HepG2 (cell line): Measurements from ENCODE around the gene FYB1. TPM values are rescaled to one million over a fixed set of nuclear protein-coding genes. Genes with fewer than 3 reads are reported as not detected.

ENCODE experiments used
- ATAC-seq: fragments of 200-7000 bp; cut with Tn5 transposase; 3 replicates; pipeline ENCODE4 v1.9.1; 2020; ENCODE audit warnings: mild to moderate bottlenecking, moderate library complexity
- BruUV-seq: library from RNA; stranded (reverse); fragments of 400-500 nt; replicated peaks from 2 replicates; lab custom pipeline; 2021; lab: Mats Ljungman, UMichigan
- CTCF ChIA-PET: fragments of 300-600 bp; formaldehyde crosslinking; extraction: SDS; loops from one replicate; lab custom pipeline; 2021; ENCODE audit warnings: low total read pairs, inconsistent platforms, low intra/inter-chr PET ratio; lab: Yijun Ruan, JAX
- POLR2A ChIA-PET: fragments of 350-600 bp; sonication (Branson Sonifier 250); formaldehyde crosslinking; loops from one replicate; lab custom pipeline; 2020; ENCODE audit warnings: antibody characterized with exemption, inconsistent platforms; lab: Yijun Ruan, JAX
- DNase-seq: peaks from one replicate; pipeline ENCODE4 v3.0.0-alpha.2; 2015; ENCODE audit warnings: low spot score
- FAIRE-seq: peaks from 3 replicates; lab custom pipeline; 2011; peaks lifted over from hg19 to GRCh38; lab: Jason Lieb, UNC
- H2AFZ ChIP-seq: one replicate; pipeline ENCODE4 v1.6.1; 2011; ENCODE audit warnings: low read length, inconsistent platforms
- H3K27ac ChIP-seq: fragments of 300-600 bp; 3 replicates; pipeline ENCODE4 v1.8.0; 2011; ENCODE audit warnings: mixed run types, mild to moderate bottlenecking, mixed read lengths, low read length, inconsistent platforms; ENCODE audit not compliant: insufficient read depth; ENCODE audit errors: extremely low read length
- H3K27me3 ChIP-seq, 2 experiments: fragments of 200-600 bp in 1 of 2; 2 replicates in 1 of 2; 3 replicates in 1 of 2; pipeline versions ENCODE4 v1.6.0 to v1.8.0; 2011; ENCODE audit warnings: low read length in 2 of 2, mild to moderate bottlenecking in 2 of 2, moderate library complexity in 2 of 2, inconsistent platforms in 1 of 2; ENCODE audit not compliant: insufficient read depth in 2 of 2, control insufficient read depth in 1 of 2
- H3K36me3 ChIP-seq, 2 experiments: fragments of 200-600 bp in 1 of 2; replicated peaks in 1 of 2; 2 replicates in 1 of 2; 3 replicates in 1 of 2; pipeline versions ENCODE4 v1.5.1 to v1.8.0; 2011; ENCODE audit warnings: low read length in 2 of 2, inconsistent platforms in 1 of 2; ENCODE audit not compliant: insufficient read depth in 2 of 2, control insufficient read depth in 1 of 2
- H3K4me1 ChIP-seq: 2 replicates; pipeline ENCODE4 v1.5.1; 2012; ENCODE audit warnings: low read length, inconsistent platforms; ENCODE audit not compliant: insufficient read depth
- H3K4me2 ChIP-seq: 2 replicates; pipeline ENCODE4 v1.6.0; 2011; ENCODE audit warnings: low read depth, low read length, inconsistent platforms
- H3K4me3 ChIP-seq, 3 experiments: fragments of 200-600 bp in 1 of 3; sonication (generic), shearing (Covaris generic) in 1 of 3; replicated peaks in 1 of 3; 2 replicates each; pipeline ENCODE4 v1.5.1; 2011 to 2016; ENCODE audit warnings: low read length in 3 of 3, inconsistent platforms in 2 of 3, low read depth in 2 of 3, mild to moderate bottlenecking in 2 of 3, control low read depth in 1 of 3, mixed read lengths in 1 of 3; ENCODE audit not compliant: insufficient read depth in 1 of 3
- H3K79me2 ChIP-seq: one replicate; pipeline ENCODE4 v1.6.1; 2011; ENCODE audit warnings: low read length, inconsistent platforms; ENCODE audit not compliant: insufficient read depth
- H3K9ac ChIP-seq: 2 replicates; pipeline ENCODE4 v1.6.0; 2011; ENCODE audit warnings: mild to moderate bottlenecking, low read depth, low read length, inconsistent platforms; ENCODE audit not compliant: insufficient read depth
- H3K9me3 ChIP-seq: 2 replicates; pipeline ENCODE4 v1.5.1; 2012; ENCODE audit warnings: mild to moderate bottlenecking, low read length
- H4K20me1 ChIP-seq: 2 replicates; pipeline ENCODE4 v1.6.0; 2011; ENCODE audit warnings: inconsistent platforms, mild to moderate bottlenecking, low read length, moderate library complexity; ENCODE audit not compliant: insufficient read depth
- CHD2 ChIP-seq: IDR thresholded peaks from 2 replicates; pipeline ENCODE4 v1.6.1; 2011; ENCODE audit warnings: low read depth, low read length, improper control_type of control experiment
- EHMT2 ChIP-seq: fragments of 200-600 bp; sonication (generic); IDR thresholded peaks from 2 replicates; pipeline ENCODE4 v1.7.0; 2017; ENCODE audit warnings: antibody characterized with exemption, low read depth, low read length, borderline replicate concordance
- KMT2B ChIP-seq: IDR thresholded peaks from 2 replicates; pipeline ENCODE4 v1.6.1; 2016; ENCODE audit warnings: missing genetic modification reagents, missing compliant biosample characterization
- MIXL1 ChIP-seq: IDR thresholded peaks from 2 replicates; pipeline ENCODE4 v1.6.1; 2016
- ZBTB1 ChIP-seq: sonication (generic); formaldehyde crosslinking; IDR thresholded peaks from 2 replicates; pipeline ENCODE4 v1.4.0; 2020; ENCODE audit warnings: missing genetic modification reagents, borderline replicate concordance
- ZBTB7B ChIP-seq: sonication (generic); formaldehyde crosslinking; IDR thresholded peaks from 2 replicates; pipeline ENCODE4 v1.4.0; 2020; ENCODE audit warnings: missing genetic modification reagents
- ZNF713 ChIP-seq: sonication (generic); formaldehyde crosslinking; IDR thresholded peaks from 2 replicates; pipeline ENCODE4 v1.4.0; 2020; ENCODE audit warnings: mild to moderate bottlenecking, missing genetic modification reagents
- ZSCAN9 ChIP-seq: IDR thresholded peaks from 2 replicates; pipeline ENCODE4 v1.6.1; 2016; ENCODE audit warnings: borderline replicate concordance
- WGBS: methylation state at CpG from one replicate; pipeline ENCODE4 v1.1.6; 2017; ENCODE audit warnings: low lambda C conversion rate; 5-methylcytosine and 5-hydroxymethylcytosine counted together
- in situ Hi-C: cut with HindIII; loops from 2 replicates; pipeline ENCODE4 v1.10.0; 2017; ENCODE audit warnings: low pct_unique_long_range_greater_than_20kb; ENCODE audit not compliant: extremely low pct_ligation_motif_present
- intact Hi-C: fragments of 100-400 bp; cut with micrococcal nuclease; formaldehyde crosslinking; loops from one replicate; pipeline ENCODE4 v1.10.0; 2022; ENCODE audit not compliant: unreplicated experiment
- polyA plus RNA-seq, 8 experiments: library from polyadenylated mRNA; depleted of rRNA in 3 of 8; stranded (reverse) in 7 of 8; unstranded in 1 of 8; fragments of >200 nt; fragmentation: Illumina TruSeq in 4 of 8; extraction: Trizol in 4 of 8; gene quantifications; 2 replicates each; pipeline versions ENCODE4 v1.2.1 to v1.2.3, GENCODE V29; 2011 to 2016; ENCODE audit warnings: low read depth in 4 of 8, missing spikeins in 1 of 8, mixed read lengths in 1 of 8; ENCODE audit not compliant: insufficient read depth in 1 of 8
- total RNA-seq, 5 experiments: library from RNA; depleted of rRNA; stranded (reverse); fragments of >200 nt; fragmentation: Illumina TruSeq; extraction: Trizol; gene quantifications; 2 replicates each; pipeline ENCODE4 v1.2.3, GENCODE V29; 2016; ENCODE audit warnings: low read depth in 1 of 5
- TF ChIP-seq, protein P1 (sequence below): sonication (generic); formaldehyde crosslinking; IDR thresholded peaks from 2 replicates; pipeline ENCODE4 v1.5.1; 2020; ENCODE audit warnings: missing genetic modification reagents, mild to moderate bottlenecking, borderline replicate concordance
- TF ChIP-seq, protein P2 (sequence below): sonication (generic); formaldehyde crosslinking; conservative IDR thresholded peaks from 2 replicates; pipeline ENCODE4 v1.4.0; 2020; ENCODE audit warnings: missing genetic modification reagents
- TF ChIP-seq, protein P3 (sequence below): sonication (generic); formaldehyde crosslinking; IDR thresholded peaks from 2 replicates; pipeline ENCODE4 v1.4.0; 2020; ENCODE audit warnings: missing genetic modification reagents, borderline replicate concordance

FYB1 gene
- total and polyA plus RNA-seq, 2 of the 13 experiments (the other 11 are each of a cell fraction or from before 2014, with no cell fraction given), result 0.03 TPM; not detected in 1

DNA sequence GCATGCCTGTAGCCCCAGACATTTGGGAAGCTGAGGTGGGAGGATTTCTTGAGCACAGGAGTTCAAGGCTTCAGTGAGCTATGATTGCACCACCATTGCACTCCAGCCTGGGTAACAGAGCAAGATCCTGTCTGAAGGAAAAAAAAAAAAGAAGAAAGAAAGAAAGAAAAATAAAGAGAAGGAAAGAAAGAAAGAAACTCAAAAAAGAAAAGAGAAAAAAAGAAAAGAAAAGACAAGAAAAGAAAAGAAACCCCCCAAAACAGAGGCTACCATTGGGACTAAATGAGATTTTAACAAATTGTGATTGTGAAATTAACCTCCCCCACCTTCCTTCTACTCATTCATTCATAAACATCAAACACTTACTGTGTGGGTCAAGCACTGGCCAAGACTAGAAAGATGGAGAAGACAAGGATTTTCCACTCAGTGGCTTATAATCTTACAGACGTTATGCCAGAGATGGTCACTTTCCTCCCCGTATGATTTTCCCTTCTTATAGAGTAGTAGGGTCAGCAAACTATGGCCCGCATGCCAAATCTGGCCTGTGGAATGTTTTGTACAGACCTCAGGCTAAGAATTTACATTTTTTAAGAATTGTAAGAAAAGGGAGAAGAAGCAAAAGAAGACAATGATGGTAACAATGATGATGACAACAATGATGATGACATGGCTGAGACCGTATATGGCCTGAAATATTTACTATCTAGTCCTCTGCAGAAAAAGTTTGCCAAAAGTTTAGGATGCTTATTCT lies 1.1 kb upstream of the FYB1 start:
- ATAC-seq (no peak), FAIRE-seq (no peak), DNase-seq (no peak)
- in situ Hi-C loops, result loop anchor here (25.0 kb wide), 1 partner anchor 342 kb away; no protein-coding TSS in a partner anchor
- H3K9ac ChIP-seq, result no peak overlapping the region
- POLR2A ChIA-PET, result no interaction called here
- H3K79me2 ChIP-seq, result no peaks in the 10 kb centered on the region
- BruUV-seq, result no TSS peak
- no peaks in the 10 kb centered on the region for H3K9me3 ChIP-seq
- TF ChIP-seq KMT2B (CRISPR knock-in tag) (no peak), ZBTB7B (no peak), ZBTB1 (CRISPR knock-in tag) (no peak), ZNF713 (CRISPR knock-in tag) (no peak), CHD2 (no peak), ZSCAN9 (CRISPR knock-in tag) (no peak), EHMT2 (no peak), MIXL1 (CRISPR knock-in tag) (no peak)
- TF ChIP-seq, protein P1, sequence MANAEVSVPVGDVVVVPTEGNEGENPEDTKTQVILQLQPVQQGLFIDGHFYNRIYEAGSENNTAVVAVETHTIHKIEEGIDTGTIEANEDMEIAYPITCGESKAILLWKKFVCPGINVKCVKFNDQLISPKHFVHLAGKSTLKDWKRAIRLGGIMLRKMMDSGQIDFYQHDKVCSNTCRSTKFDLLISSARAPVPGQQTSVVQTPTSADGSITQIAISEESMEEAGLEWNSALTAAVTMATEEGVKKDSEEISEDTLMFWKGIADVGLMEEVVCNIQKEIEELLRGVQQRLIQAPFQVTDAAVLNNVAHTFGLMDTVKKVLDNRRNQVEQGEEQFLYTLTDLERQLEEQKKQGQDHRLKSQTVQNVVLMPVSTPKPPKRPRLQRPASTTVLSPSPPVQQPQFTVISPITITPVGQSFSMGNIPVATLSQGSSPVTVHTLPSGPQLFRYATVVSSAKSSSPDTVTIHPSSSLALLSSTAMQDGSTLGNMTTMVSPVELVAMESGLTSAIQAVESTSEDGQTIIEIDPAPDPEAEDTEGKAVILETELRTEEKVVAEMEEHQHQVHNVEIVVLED (CRISPR knock-in tag), result no peak
- TF ChIP-seq, protein P2, sequence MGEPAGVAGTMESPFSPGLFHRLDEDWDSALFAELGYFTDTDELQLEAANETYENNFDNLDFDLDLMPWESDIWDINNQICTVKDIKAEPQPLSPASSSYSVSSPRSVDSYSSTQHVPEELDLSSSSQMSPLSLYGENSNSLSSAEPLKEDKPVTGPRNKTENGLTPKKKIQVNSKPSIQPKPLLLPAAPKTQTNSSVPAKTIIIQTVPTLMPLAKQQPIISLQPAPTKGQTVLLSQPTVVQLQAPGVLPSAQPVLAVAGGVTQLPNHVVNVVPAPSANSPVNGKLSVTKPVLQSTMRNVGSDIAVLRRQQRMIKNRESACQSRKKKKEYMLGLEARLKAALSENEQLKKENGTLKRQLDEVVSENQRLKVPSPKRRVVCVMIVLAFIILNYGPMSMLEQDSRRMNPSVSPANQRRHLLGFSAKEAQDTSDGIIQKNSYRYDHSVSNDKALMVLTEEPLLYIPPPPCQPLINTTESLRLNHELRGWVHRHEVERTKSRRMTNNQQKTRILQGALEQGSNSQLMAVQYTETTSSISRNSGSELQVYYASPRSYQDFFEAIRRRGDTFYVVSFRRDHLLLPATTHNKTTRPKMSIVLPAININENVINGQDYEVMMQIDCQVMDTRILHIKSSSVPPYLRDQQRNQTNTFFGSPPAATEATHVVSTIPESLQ (CRISPR knock-in tag), result no peak
- TF ChIP-seq, protein P3, sequence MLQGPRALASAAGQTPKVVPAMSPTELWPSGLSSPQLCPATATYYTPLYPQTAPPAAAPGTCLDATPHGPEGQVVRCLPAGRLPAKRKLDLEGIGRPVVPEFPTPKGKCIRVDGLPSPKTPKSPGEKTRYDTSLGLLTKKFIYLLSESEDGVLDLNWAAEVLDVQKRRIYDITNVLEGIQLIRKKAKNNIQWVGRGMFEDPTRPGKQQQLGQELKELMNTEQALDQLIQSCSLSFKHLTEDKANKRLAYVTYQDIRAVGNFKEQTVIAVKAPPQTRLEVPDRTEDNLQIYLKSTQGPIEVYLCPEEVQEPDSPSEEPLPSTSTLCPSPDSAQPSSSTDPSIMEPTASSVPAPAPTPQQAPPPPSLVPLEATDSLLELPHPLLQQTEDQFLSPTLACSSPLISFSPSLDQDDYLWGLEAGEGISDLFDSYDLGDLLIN (CRISPR knock-in tag), result no peak
- H3K27ac ChIP-seq, result no peak overlapping the region
- H3K36me3 ChIP-seq, result no peaks in the 10 kb centered on the region
- 77% methylated on average over 4 of the region's 4 CpGs for WGBS
- no peak overlapping the region for H3K4me2 ChIP-seq
- CTCF ChIA-PET, result interaction anchor here (1.0 to 3.3 kb wide), 2 partner anchors 63 kb away, joined by 3 to 20 read pairs; no protein-coding TSS in a partner anchor
- intact Hi-C loops, result no loop called here
- H3K4me1 ChIP-seq, result peaks cover 13% of the 10 kb centered on the region
- no peaks in the 10 kb centered on the region for H3K27me3 ChIP-seq
- H3K4me3 ChIP-seq, result no peak overlapping the region
- H2AFZ ChIP-seq, result no peak overlapping the region
- H4K20me1 ChIP-seq, result no peaks in the 10 kb centered on the region
